ENCODE measurements around the gene OR6J1.
"Not testable (repeated sequence)": the region's sequence is repeated elsewhere in the genome, so short reads cannot be mapped to it uniquely, and the experiment has no call there.

OR6J1 gene

DNA sequence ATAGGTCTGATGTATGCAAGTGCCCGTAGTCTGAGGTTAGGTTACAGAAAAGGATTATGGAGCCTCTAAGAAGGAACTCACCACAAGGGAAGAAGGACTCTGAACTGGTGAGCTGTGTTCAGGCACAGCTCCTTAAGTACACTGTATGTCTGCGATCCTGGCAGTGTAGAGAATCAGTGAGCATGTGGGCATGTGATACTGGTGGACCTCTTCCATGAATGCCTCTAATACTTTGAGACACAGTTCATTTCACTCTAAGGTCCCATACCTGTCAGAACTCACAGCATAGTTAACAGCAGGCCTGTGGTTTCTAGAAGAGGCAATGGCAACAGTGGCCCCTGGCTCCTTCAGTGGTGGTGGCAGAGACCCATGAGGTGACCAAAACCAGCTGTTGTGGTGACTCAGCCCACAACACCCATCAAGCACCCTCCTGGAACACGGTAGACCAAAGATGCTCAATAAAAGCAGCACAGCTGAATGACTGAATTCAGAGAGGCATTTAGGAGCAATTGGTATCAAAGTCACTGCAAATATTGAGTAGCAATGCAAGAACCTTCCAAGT is 6.9 kb upstream of the OR6J1 start:
- no peak for DNase-seq (ENCODE audit: low read depth in 2 of 2)

DNA sequence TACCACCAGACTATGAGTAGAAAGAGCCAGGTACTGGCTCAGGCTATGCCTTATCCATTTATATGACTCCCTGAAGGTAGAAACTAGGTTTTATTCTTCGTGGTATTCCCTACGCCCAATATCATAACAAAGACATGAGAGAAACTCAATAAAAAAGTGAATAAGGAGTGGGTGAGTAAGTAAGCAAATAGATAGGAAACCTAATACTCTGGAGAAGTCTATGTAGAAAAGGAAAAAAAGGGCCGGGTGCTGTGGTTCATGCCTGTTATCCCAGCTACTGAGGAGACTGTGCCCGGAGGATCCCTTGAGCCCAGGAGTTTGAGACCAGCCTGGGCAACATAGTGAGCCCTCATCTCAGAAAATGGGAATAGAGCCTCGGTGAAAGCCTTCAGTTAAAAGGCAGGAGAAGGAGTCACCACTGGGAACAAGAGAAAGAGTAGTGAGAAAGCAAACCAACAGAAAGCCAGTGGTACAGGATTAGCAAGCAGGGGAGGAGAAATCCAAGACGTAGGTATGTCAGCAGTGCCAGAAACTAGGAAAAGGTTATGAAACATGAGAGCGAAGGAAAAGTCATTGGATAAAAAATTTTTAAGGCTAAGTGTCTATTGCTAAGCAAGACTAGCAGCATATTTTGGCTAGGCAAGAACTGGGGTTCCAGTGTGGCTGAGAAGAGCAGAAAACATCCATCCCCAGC is 6.0 kb upstream of the OR6J1 start:
- no peak for DNase-seq (ENCODE audit: low read depth in 2 of 2)

DNA sequence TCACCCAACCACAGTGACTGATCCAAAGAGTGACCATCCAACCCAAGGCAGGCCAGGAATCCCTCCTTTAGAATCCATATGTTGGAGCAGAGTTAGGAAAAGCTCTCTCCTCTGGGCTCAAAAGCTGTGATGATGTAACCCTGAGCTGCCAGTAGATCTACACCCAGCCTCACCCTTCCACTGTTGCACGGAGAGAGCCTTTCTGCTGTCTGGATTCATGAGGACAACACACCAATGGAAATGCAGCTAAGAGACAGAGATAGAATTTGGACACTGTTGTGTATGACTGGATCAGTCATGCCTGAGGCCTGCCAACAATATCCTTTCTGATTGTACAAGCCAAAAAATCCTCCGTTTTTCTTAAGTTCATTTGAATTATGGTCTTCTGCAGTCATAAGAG is 4.4 kb upstream of the OR6J1 start:
- DNase-seq (ENCODE audit: low read depth in 2 of 2): no peak

DNA sequence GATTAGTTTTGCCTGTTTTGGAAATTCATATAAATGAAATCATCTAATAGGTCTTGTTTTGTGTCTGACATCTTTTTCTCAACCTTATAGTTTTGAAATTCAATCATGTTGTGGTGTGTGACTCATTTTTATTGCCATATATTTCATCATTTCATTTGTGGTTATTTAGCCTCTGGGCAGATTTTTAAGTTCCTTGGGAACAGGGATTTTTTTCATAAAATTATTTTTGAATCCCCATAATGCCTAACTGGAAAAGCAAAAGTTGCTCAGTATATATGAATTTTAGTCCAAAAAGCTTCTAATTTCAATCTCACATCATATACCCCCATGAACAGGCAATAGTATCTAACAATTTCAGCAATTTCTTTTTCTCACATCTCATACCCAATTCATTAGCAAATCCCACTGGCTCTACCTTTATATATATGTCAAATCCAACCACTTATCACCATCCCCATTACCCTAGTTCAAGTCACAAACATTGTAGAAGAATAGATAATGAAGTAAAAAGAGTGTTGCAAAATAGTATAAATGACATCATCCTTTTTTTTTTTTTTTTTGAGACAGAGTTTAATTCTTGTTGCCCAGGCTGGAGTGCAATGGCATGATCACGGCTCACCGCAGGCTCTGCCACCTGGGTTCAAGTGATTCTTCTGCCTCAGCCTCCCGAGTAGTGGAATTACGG is 2.6 kb upstream of the OR6J1 start:
- peak; percentile 74 to 77 for DNase-seq (ENCODE audit: low read depth in 2 of 2)

DNA sequence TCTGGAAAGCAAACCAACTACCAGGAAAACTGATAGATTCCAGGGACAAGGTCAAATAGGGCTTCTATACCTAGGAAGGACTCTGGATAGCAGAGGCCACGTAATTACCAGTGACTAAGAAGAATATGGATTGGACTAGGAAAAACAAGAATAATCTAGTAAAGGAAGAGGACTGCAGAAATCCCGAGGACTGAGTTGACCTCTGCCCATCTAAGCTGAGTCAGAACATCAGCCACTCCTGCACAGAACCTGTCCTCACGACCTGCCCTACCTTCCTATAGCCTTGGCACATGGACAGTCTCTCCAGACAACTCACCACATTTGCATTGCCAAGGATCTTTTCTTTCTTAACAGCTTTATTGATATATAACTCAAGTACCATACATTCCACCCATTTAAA is 2.3 kb downstream of the OR6J1 start:
- no peak for DNase-seq (ENCODE audit: low read depth in 2 of 2)

DNA sequence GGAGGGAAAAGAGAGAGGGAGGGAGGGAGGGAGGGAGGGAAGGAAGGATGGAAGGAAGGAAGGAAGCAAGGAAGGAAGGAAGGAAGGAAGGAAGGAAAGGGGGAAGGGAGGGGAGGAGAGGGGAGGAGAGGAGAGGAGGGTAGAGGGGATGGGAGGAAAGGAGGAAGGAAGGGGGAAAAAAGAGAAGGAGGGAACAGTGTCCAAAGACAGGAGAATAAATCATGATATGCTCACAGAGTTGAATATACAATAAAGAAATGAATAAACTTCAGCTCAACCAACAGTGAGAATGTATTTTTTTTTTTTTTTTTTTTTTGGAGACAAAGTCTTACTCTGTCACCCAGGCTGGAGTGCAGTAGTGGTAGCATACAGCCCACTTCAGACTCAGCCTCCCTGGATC is 4.0 kb downstream of the OR6J1 start:
- no peak for DNase-seq (ENCODE audit: low read depth in 2 of 2)

DNA sequence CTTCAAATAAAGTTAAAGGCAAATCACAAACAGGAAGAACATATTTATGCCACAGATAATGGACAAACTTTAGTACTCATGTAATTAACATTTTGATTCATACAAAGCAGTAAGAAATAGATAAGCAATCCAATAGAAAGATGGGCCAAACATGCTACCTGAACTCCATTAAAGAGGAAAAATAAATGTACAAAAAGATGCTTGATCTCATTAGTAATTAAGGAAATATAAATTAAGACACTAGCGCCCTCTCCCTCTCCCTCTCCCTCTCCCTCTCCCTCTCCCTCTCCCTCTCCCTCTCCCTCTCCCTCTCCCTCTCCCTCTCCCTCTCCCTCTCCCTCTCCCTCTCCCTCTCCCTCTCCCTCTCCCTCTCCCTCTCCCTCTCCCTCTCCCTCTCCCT is 8.2 kb downstream of the OR6J1 start:
- not testable (repeated sequence) for DNase-seq (ENCODE audit: low read depth in 2 of 2)

DNA sequence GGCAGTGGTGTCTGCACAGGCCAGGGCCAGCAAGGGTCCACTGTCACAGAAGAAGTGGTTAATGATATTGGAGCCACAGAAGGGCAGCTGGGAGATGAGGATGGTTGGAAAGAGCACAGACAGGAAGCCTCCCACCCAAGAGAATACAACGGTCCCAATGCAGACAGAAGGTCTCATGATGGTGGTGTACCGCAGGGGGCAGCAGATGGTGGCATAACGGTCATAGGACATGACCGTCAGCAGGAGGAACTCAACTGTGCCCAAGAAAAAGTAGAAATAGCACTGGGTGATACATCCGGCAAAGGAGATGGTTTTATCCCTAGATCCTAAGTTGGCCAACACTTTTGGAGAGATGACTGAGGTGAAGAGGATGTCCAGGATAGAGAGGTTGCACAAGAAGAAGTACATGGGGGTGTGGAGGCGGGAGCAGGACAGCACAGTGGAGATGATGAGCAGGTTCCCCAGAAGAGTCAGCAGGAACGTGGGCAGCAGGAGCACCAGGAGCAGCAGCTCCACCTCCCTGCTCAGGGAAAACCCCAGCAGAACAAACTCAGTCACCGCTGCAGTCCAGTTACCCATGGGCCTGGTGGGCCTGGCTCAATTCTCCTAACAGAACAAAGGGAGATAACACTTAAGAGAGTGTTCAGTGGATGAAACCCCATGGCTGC is 9.8 kb downstream of the OR6J1 start:
- no peak for DNase-seq (ENCODE audit: low read depth in 2 of 2)

DNA sequence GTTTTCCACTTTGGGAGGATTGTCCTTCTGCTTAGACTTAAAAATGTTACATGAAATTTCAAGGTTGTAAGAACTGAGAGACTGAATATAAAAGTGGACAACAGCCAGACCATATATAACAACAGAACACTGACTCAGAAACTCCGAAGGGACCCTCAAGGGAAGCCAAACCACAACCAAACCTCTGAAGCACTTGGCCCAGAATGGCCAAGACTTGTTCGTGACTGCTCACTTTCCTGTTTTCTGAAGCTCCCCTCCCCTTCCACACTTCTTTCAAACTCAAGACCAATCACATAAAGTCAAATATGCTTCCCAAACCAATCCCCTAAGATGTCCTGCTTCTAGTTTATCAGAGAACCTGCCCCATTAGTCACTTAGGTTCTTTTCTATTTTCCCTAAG is 13.7 kb downstream of the OR6J1 start:
- DNase-seq (ENCODE audit: low read depth in 2 of 2): peak; percentile 60 to 62

DNA sequence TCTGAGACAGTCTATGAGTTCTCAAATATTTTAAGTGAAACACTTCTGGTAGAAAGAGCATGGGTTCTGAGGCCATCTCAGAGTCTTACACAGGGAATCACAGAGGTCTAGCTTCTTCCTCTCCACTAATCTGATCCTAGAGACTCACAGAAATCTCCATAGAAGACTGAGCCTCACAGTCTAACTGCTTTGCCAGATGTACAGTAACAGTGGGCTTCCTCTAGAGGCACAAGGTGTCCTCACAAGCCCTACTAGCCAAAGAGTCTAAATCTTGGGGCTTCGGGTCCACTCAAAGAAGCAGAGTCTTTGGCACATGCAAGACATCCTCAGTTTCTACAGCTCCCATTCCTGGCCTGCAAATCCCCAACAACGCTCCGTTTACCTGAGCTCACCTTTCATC is 14.1 kb downstream of the OR6J1 start:
- DNase-seq (ENCODE audit: low read depth in 2 of 2): no peak

DNA sequence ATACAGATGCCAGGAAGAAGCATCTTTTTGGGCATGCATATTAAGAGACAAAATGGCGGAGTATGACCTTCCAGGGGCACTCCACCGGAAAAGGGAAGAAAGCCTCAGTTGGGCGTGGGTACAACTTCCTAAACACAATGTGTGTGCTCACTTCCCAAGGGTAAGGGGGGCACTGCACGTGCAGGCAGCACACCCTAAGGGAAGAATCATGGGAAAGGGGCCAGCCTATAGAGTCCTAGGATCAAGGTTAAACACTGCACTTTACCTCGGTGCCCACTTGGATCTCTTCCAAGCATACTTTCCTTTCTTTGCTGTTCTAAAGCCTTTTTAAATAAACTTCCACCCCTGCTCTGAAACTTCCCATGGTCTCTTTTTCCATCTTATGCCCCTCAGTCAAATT is 14.8 kb downstream of the OR6J1 start:
- DNase-seq (ENCODE audit: low read depth in 2 of 2): no peak

DNA sequence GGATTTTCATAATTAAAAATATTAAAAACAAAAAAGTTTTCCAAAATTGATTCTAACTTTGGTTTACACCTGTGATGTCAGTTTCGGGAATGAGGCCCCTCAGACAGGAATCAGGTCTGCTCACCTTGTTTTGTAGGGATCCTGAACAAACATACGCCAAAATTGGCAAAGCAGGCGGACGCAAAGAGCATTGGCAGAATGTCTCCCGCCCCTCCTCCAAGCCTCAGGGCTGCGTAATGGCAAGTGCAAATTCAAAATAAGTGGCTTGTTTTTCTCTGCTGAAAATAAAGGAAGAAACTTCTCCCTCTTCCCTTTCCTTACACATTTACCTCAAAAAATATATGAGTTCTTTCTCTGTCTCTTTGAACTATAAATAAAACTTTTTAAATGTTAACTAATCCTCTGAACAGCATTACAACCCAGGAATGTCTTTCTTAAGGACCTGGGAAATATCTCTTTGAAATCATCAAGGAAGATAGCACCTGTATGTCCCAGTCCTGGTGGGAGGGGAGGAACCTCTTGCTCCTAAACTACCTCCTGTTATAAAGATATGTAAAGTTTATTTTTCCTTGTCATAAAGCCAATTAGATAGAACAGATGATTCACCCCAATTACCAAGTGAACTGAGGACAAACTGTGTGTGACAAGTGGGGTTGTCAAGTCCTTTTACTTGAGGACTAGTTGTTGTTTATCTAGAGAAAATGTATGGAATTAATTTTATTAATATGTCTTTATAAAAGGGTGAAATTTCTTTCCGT is 16.5 kb downstream of the OR6J1 start:
- DNase-seq (ENCODE audit: low read depth in 2 of 2): no peak

DNA sequence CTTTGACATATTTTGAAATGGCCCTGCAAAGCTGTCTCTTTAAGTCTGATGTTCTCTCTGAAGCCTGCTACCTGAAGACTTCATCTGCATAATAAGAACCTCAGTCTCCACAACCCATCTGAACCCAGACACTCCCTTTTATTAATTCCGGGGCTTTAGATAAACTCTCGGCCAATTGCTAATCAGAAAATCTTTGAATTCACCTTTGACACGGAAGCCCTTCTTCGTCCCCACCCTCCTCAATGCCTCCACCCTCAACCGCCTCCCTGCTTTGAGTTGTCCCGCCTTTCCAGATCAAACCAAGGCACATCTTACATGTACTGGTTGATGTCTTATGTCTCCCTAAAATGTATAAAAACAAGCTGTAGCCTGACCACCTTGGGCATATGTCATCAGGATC is 17.6 kb downstream of the OR6J1 start:
- DNase-seq (ENCODE audit: low read depth in 2 of 2): no peak

DNA sequence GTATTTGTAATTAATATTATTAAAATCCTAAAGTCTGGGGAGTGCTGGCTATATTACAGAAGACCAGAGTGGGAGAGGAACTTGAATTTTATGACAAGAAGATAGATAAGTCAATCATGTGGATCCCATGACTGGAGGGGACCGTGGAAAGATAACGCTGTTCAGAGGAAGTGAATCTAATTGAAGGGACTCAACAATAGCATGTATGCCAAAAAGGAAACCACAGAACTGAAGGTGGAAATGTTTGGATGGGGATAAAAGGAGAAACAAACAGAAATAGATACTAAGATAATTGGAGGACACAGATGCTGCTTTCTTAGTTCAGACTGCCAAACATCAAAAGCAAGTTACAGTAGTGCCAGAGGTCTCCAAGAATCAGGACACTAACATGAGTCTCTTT is 21.1 kb downstream of the OR6J1 start:
- DNase-seq (ENCODE audit: low read depth in 2 of 2): no peak

DNA sequence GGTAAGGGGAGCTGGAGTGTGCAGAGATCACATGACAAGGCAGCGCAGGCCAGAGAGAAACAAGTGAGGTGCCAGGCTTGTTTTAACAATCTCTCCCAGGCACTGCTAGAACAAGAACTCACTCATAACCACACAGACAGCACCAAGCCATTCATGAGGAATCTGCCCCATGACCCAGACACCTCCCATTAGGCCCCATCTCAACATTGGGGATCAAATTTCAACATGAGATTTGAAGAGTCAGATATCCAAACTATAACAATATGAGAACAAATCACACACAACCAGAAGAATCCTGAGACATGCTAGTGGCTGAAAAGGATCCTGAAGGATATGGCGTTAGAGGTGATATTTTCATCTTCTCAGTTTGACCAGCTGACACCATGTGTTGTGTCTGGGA is 21.9 kb downstream of the OR6J1 start:
- DNase-seq (ENCODE audit: low read depth in 2 of 2): no peak

DNA sequence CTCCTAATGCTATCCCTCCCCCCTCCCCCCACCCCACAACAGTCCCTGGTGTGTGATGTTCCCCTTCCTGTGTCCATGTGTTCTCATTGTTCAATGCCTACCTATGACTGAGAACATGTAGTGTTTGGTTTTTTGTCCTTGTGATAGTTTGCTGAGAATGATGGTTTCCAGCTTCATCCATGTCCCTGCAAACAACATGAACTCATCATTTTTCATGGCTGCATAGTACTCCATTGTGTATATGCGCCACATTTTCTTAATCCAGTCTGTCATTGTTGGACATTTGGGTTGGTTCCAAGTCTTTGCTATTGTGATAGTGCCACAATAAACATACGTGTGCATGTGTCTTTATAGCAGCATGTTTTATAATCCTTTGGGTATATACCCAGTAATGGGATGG is 28.4 kb downstream of the OR6J1 start:
- DNase-seq (ENCODE audit: low read depth in 2 of 2): not testable (repeated sequence)

DNA sequence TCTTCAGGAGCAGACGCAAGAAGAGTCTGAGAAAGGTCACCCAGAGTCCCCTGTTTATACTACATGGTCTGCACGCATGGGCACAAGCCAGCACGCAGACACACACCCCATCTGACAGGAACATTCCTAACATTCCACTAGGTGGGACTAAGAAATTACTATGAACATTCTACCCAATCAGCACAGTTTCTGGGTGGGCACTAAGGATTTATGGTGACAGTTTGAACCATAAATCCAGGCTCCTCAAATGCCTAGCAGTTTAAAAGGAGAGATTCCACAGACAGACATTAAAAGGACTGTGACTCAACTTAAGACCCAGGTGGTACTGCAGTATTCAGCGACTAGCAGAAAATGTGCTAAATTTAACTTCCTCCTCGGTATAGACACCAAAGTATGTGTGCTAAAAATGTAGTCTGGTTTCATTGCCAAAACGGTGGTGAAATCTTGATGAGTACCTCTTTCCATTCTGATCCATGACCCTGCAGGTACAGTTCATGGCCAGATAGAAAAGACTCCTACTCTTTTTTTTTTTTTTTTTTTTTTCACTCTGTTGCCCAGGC is 29.8 kb downstream of the OR6J1 start:
- DNase-seq (ENCODE audit: low read depth in 2 of 2): peak; percentile 96 to 97

DNA sequence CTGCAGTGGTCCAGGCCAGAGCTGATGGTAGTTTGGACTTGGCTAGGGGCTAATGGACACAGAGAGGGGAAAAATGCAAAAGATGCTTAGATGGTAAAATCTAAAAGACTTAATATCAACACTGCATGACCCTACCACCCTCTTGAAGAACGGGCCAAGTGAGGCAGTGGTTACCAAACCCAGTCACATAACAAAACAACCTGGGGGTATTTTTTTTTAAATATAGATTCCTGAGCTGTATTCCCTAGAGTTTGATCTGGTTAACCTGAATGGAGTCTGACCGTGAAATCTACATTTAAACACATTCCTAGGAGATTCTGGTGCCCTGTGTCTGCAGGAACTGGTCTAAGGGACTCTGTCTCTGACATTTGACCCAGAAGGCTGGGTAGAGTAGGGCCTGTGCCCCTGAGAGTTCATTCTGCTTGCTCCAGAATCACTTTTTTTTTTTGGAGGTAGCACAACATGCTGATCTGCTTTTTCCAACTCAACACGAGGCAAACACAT is 30.4 kb downstream of the OR6J1 start:
- DNase-seq (ENCODE audit: low read depth in 2 of 2): no peak

DNA sequence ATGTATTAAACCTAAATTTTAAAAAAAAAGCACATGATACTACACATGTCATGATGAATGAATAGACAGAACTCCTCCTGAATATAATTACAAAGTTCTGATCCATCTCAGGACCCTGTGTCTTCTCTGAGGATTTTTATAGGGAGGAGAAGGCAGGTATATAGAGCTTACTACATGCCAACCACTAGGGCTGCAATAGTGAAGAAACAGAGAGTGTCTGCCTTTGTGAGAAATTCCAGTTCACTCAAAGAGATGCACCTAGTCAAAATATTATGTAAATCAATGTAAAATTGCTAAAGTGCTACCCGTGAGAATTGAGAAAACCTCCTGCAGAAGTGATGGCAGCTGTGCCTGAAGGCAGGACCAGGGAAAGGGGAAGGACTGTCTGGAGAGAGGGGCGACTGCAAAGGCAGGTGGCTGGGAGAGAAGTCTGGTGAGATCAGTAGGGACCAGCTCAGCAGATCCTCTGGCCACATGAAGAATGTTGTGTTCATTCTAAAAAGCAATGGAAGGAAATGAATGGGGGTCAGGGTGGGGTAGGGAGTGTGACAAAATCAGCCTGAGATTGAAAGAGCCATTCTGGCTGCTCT is 31.0 kb downstream of the OR6J1 start:
- DNase-seq (ENCODE audit: low read depth in 2 of 2): no peak

DNA sequence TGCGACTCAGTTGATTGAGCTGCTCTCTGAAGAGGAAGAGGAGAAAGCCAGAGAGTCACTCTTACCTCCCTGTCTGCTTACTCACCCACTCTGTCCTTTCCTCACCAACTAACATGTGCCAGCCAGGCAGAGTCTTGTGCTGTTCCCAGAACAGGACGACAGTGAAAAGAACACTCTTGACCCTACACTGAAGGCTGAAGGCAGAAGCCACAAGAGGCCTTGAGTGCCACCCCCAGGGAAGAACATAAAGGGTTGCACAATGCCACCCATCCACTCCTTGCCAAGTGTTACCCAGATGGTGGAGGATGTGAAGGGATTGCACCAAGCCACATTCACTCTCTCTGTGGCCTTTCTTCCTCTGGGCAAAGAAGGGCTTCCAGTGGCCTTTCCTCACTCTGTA is 33.2 kb downstream of the OR6J1 start:
- no peak for DNase-seq (ENCODE audit: low read depth in 2 of 2)

DNA sequence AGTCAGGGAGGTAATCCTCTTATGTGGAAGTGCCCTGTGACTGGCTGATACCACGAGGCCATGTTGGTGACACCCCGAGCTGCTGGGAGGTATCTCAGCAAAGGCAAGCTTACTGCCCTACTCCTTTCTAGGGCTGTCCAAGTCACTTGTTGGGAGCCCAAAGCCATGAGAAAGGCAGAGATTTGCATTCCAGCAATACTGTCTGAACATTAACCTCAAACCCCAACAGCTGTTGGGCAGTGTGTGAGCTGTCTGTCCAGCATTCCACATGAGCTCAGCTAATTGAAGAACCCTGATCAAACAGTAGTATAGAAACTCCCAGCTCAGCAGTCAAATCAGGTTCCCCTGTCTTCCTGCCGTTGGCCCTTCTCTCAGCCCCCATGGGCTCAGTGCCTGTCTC is 36.9 kb downstream of the OR6J1 start:
- DNase-seq (ENCODE audit: low read depth in 2 of 2): no peak
